ENCODE data around the gene MBD3. TPM values are rescaled to one million over a fixed set of nuclear protein-coding genes. Genes with fewer than 3 reads are reported as not detected.

Gene MBD3
- total RNA-seq, 1 experiment from 2014 or later: 128 TPM

GRCh38 chr19:1609680-1610474 is 17.2 kb upstream of the MBD3 start:
- peak overlapping the region in 2 of 3 experiments; percentile 49 to 95; a peak in 3 of 7 replicates for H3K27ac Mint-ChIP-seq
- no peak for DNase-seq
- no peak overlapping the region for H3K9ac ChIP-seq (ENCODE audit: extremely low read depth, insufficient read length, low read length)

More at GRCh38 chr19:1609680-1610474, 17.2 kb upstream of the MBD3 start:
- Histone ChIP-seq H3K23me2 (ENCODE audit: insufficient read length, low read depth, low read length, poor library complexity, severe bottlenecking) (peaks cover 6% of the 10 kb centered on the region), H2BK15ac (ENCODE audit: low read depth, low read length) (no peak overlapping the region), H3K14ac (ENCODE audit: insufficient read depth, low read length) (no peak overlapping the region), H2BK20ac (ENCODE audit: low read depth, low read length, poor library complexity, severe bottlenecking) (no peak overlapping the region), H2BK5ac (ENCODE audit: insufficient read length, low read length) (no peak overlapping the region), H2AFZ (ENCODE audit: low read length) (no peak overlapping the region), H4K91ac (ENCODE audit: insufficient read length, low read depth, low read length) (no peak overlapping the region), H3K27me3 (ENCODE audit: insufficient read depth, low read length) (no peaks in the 10 kb centered on the region), H4K5ac (ENCODE audit: insufficient read length, low read depth, low read length) (no peak overlapping the region), H3K9me3 (ENCODE audit: control insufficient read depth, low read depth, low read length) (no peaks in the 10 kb centered on the region), H4K20me1 (ENCODE audit: control insufficient read depth, insufficient read depth, insufficient read length) (no peaks in the 10 kb centered on the region), H3K4ac (ENCODE audit: low read depth, low read length) (no peak overlapping the region), H3K27ac (ENCODE audit: insufficient read length, low read depth, low read length) (no peak overlapping the region), H3K4me2 (ENCODE audit: insufficient read depth, insufficient read length, low read length) (no peak overlapping the region), H2AK5ac (ENCODE audit: insufficient read length, low read length) (no peak overlapping the region), H3K79me2 (ENCODE audit: insufficient read depth, low read length) (peaks cover 1% of the 10 kb centered on the region; the same call in 1 of the 2 replicates), H3K56ac (ENCODE audit: insufficient read length, low read depth, low read length) (no peak overlapping the region), H3K4me1 (ENCODE audit: insufficient read depth, low read length) (no peaks in the 10 kb centered on the region), H4K8ac (replicated peaks; ENCODE audit: insufficient read length, low read depth, low read length) (no peak overlapping the region), H3T11ph (ENCODE audit: low read length) (no peak overlapping the region), H3K18ac (ENCODE audit: insufficient read length, low read depth, low read length) (no peak overlapping the region), H2BK12ac (ENCODE audit: insufficient read length, low read depth, low read length) (no peak overlapping the region), H2BK120ac (ENCODE audit: low read depth, low read length, poor library complexity, severe bottlenecking) (no peak overlapping the region), H3K23ac (ENCODE audit: insufficient read length, low read depth, low read length) (no peak overlapping the region), H3K79me1 (ENCODE audit: insufficient read depth, low read depth, low read length, poor library complexity, severe bottlenecking) (peaks cover 2% of the 10 kb centered on the region)
- TF ChIP-seq CTCF (conservative IDR thresholded peaks at IDR 0.05): no peak
- Mint-ChIP-seq H3K36me3 (ENCODE audit: insufficient read depth in 1 of 3, low read depth in 3 of 3) (peaks cover 25 to 50% (median 45%) of the 10 kb centered on the region in 3 experiments; a peak in 6 of 7 replicates), H3K4me3 (no peak overlapping the region), H3K4me1 (peaks cover 9 to 12% of the 10 kb centered on the region in 2 experiments), H3K9me3 (no peaks in the 10 kb centered on the region), H3K27me3 (ENCODE audit: low read depth) (no peaks in the 10 kb centered on the region; the same call in 1 of the 2 replicates)
- whole genome bisulfite sequencing (ENCODE audit: extremely low coverage, insufficient read length, low lambda C conversion rate): no CpG with 5 or more reads among the region's 16 CpGs

Data from H9 (cell line).